Chondrocyte (in vitro differentiated cells): ENCODE results near the gene TLE3. TPM values are rescaled to one million over a fixed set of nuclear protein-coding genes. Genes with fewer than 3 reads are reported as not detected.

Source experiments
- DNase-seq: peaks from one replicate; pipeline ENCODE4 v3.0.0; 2021; ENCODE audit warnings: mixed read lengths, low spot score
- H3K27ac Mint-ChIP-seq: one replicate; pipeline ENCODE4 v1.8.0; 2021; ENCODE audit warnings: mild to moderate bottlenecking, moderate library complexity, mixed read lengths; ENCODE audit not compliant: unreplicated experiment
- H3K27me3 Mint-ChIP-seq: 2 replicates; pipeline ENCODE4 v1.8.0; 2021; ENCODE audit warnings: low read depth, mixed read lengths
- H3K36me3 Mint-ChIP-seq: 2 replicates; pipeline ENCODE4 v1.8.0; 2021; ENCODE audit warnings: low read depth, mixed read lengths
- H3K4me1 Mint-ChIP-seq: 2 replicates; pipeline ENCODE4 v1.8.0; 2021; ENCODE audit warnings: low read depth, mild to moderate bottlenecking, mixed read lengths
- H3K4me3 Mint-ChIP-seq: one replicate; pipeline ENCODE4 v1.8.0; 2021; ENCODE audit warnings: mild to moderate bottlenecking, moderate library complexity, mixed read lengths; ENCODE audit not compliant: unreplicated experiment
- H3K9me3 Mint-ChIP-seq: 2 replicates; pipeline ENCODE4 v1.8.0; 2021; ENCODE audit warnings: low read depth, mixed read lengths
- total RNA-seq: library from RNA; stranded (reverse); gene quantifications from 3 replicates; pipeline ENCODE4 v1.2.1, GENCODE V29; 2021
- TF ChIP-seq, protein P1 (sequence below): fragments of 200-600 bp; sonication (generic); IDR thresholded peaks from 2 replicates; pipeline ENCODE4 v1.5.0; 2021; ENCODE audit warnings: antibody characterized with exemption, mild to moderate bottlenecking, moderate library complexity

Gene TLE3
- total RNA-seq, 1 donor from 2014 or later = 53.4 TPM

- TF ChIP-seq, protein P1, sequence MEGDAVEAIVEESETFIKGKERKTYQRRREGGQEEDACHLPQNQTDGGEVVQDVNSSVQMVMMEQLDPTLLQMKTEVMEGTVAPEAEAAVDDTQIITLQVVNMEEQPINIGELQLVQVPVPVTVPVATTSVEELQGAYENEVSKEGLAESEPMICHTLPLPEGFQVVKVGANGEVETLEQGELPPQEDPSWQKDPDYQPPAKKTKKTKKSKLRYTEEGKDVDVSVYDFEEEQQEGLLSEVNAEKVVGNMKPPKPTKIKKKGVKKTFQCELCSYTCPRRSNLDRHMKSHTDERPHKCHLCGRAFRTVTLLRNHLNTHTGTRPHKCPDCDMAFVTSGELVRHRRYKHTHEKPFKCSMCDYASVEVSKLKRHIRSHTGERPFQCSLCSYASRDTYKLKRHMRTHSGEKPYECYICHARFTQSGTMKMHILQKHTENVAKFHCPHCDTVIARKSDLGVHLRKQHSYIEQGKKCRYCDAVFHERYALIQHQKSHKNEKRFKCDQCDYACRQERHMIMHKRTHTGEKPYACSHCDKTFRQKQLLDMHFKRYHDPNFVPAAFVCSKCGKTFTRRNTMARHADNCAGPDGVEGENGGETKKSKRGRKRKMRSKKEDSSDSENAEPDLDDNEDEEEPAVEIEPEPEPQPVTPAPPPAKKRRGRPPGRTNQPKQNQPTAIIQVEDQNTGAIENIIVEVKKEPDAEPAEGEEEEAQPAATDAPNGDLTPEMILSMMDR = no peak
- Mint-ChIP-seq H3K4me1 (peaks cover 14% of the 10 kb centered on the region), H3K27me3 (no peaks in the 10 kb centered on the region), H3K4me3 (no peak overlapping the region), H3K27ac (no peak overlapping the region), H3K36me3 (peaks cover 59% of the 10 kb centered on the region), H3K9me3 (no peaks in the 10 kb centered on the region)
- no peak for DNase-seq
Measured at GRCh38 chr15:70074380-70074779, 23.3 kb downstream of the TLE3 start.

GRCh38 chr15:70072479-70072878 lies 25.2 kb downstream of the TLE3 start:
- H3K9me3 Mint-ChIP-seq = no peaks in the 10 kb centered on the region
- H3K4me1 Mint-ChIP-seq = no peaks in the 10 kb centered on the region
- H3K4me3 Mint-ChIP-seq = no peak overlapping the region
- TF ChIP-seq, protein P1 = no peak
- no peak for DNase-seq
- no peak overlapping the region for H3K27ac Mint-ChIP-seq
- H3K36me3 Mint-ChIP-seq = peaks cover 67% of the 10 kb centered on the region
- no peaks in the 10 kb centered on the region for H3K27me3 Mint-ChIP-seq

DNA sequence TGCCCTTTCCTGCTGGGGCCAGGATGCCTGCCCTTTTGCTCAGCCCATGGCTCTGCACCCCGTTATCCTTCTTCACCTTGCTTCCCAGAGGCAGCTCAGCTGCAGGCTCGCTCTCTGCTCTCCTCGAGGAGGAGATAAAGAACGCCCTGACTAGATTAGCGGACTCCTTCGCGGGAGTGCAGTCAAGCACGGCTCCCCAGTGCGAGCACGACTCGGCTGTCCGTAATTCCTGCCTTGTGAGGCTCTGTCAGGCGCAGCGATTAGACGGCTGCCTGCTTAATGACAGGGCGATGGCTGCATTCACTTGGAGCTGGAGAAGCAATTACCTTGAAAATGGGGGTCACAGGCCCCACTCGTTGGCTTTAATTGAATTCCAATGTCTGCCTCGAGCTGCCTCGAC lies 25.9 kb downstream of the TLE3 start:
- TF ChIP-seq, protein P1 = no peak
- Mint-ChIP-seq H3K9me3 (no peaks in the 10 kb centered on the region), H3K4me3 (no peak overlapping the region), H3K4me1 (no peaks in the 10 kb centered on the region), H3K27me3 (no peaks in the 10 kb centered on the region), H3K36me3 (peaks cover 70% of the 10 kb centered on the region), H3K27ac (no peak overlapping the region)
- no peak for DNase-seq

- Mint-ChIP-seq H3K9me3 (no peaks in the 10 kb centered on the region), H3K4me3 (no peak overlapping the region), H3K27me3 (no peaks in the 10 kb centered on the region), H3K36me3 (peaks cover 63% of the 10 kb centered on the region), H3K27ac (no peak overlapping the region), H3K4me1 (peaks cover 9% of the 10 kb centered on the region)
- TF ChIP-seq, protein P1 = no peak
- DNase-seq = no peak
Measured at GRCh38 chr15:70069716-70070115, 28.0 kb downstream of the TLE3 start.

- DNase-seq = no peak
- Mint-ChIP-seq H3K4me3 (no peak overlapping the region), H3K27ac (no peak overlapping the region), H3K4me1 (peaks cover 9% of the 10 kb centered on the region), H3K9me3 (no peaks in the 10 kb centered on the region), H3K36me3 (peaks cover 59% of the 10 kb centered on the region), H3K27me3 (no peaks in the 10 kb centered on the region)
- TF ChIP-seq, protein P1 = no peak
Measured at GRCh38 chr15:70068783-70069565, 28.7 kb downstream of the TLE3 start.
